ENCODE data around the gene TSPAN5.

TSPAN5 gene

GRCh38 chr4:98501383-98501782 is 157.0 kb downstream of the TSPAN5 start:
- DNase-seq (ENCODE audit: extremely low read depth, low read depth) = no peak
- no peak overlapping the region for H3K4me3 ChIP-seq (replicated peaks; ENCODE audit: low read depth, low read length)
- no peak for TF ChIP-seq CTCF (IDR thresholded peaks at IDR 0.05; ENCODE audit: low read depth, low read length, missing control alignments)

- no peak for DNase-seq (ENCODE audit: extremely low read depth, low read depth)
- TF ChIP-seq CTCF (IDR thresholded peaks at IDR 0.05; ENCODE audit: low read depth, low read length, missing control alignments) = no peak
Measured at GRCh38 chr4:98498774-98499173, 159.6 kb downstream of the TSPAN5 start.

GRCh38 chr4:98496152-98496845 is 162.1 kb downstream of the TSPAN5 start:
- TF ChIP-seq CTCF (IDR thresholded peaks at IDR 0.05; ENCODE audit: low read depth, low read length, missing control alignments) = no peak
- DNase-seq (ENCODE audit: extremely low read depth, low read depth) = no peak
- no peak overlapping the region for H3K4me3 ChIP-seq (replicated peaks; ENCODE audit: low read depth, low read length)

More at GRCh38 chr4:98498774-98499173, 159.6 kb downstream of the TSPAN5 start:
- no peak overlapping the region for H3K4me3 ChIP-seq (replicated peaks; ENCODE audit: low read depth, low read length)

GRCh38 chr4:98493296-98493695 is 165.1 kb downstream of the TSPAN5 start:
- TF ChIP-seq CTCF (IDR thresholded peaks at IDR 0.05; ENCODE audit: low read depth, low read length, missing control alignments) = no peak

GRCh38 chr4:98491899-98492559 is 166.4 kb downstream of the TSPAN5 start:
- no peak overlapping the region for H3K4me3 ChIP-seq (replicated peaks; ENCODE audit: low read depth, low read length)
- TF ChIP-seq CTCF (IDR thresholded peaks at IDR 0.05; ENCODE audit: low read depth, low read length, missing control alignments) = no peak
- DNase-seq (ENCODE audit: extremely low read depth, low read depth) = no peak

More at GRCh38 chr4:98493296-98493695, 165.1 kb downstream of the TSPAN5 start:
- H3K4me3 ChIP-seq (replicated peaks; ENCODE audit: low read depth, low read length) = no peak overlapping the region
- DNase-seq (ENCODE audit: extremely low read depth, low read depth) = no peak

GRCh38 chr4:98490251-98490650 is 168.2 kb downstream of the TSPAN5 start:
- no peak overlapping the region for H3K4me3 ChIP-seq (replicated peaks; ENCODE audit: low read depth, low read length)
- no peak for DNase-seq (ENCODE audit: extremely low read depth, low read depth)
- no peak for TF ChIP-seq CTCF (IDR thresholded peaks at IDR 0.05; ENCODE audit: low read depth, low read length, missing control alignments)
